HG03095 (cell line): Measurements from ENCODE around the gene MMP1.
"Not testable (repeated sequence)": the region's sequence is repeated elsewhere in the genome, so short reads cannot be mapped to it uniquely, and the experiment has no call there.

Experiments
- ATAC-seq: cut with Tn5 transposase; IDR thresholded peaks from one replicate; pipeline ENCODE4 v1.9.1; 2021; ENCODE audit warnings: moderate library complexity; ENCODE audit not compliant: unreplicated experiment

The MMP1 gene

GRCh38 chr11:102761646-102762238 lies 36.2 kb downstream of the MMP1 start:
- no peak for ATAC-seq

GRCh38 chr11:102760344-102761035 lies 37.5 kb downstream of the MMP1 start:
- ATAC-seq, result no peak

- no peak for ATAC-seq
These were observed 40.0 kb downstream of the MMP1 start for GRCh38 chr11:102757823-102758549.

GRCh38 chr11:102753267-102753666 lies 44.7 kb downstream of the MMP1 start:
- no peak for ATAC-seq

- ATAC-seq, result no peak
These were observed 46.3 kb downstream of the MMP1 start for GRCh38 chr11:102751673-102752072.

- no peak for ATAC-seq
These were observed 48.7 kb downstream of the MMP1 start for GRCh38 chr11:102749101-102749722.

- not testable (repeated sequence) for ATAC-seq
These were observed 51.0 kb downstream of the MMP1 start for GRCh38 chr11:102746746-102747578.
